Common myeloid progenitor, CD34-positive (primary cell): ENCODE results near the gene KRT26.
"Not testable (repeated sequence)": the region's sequence is repeated elsewhere in the genome, so short reads cannot be mapped to it uniquely, and the experiment has no call there.

Experiments
- CTCF ChIA-PET: fragments of 350-600 bp; sonication (Branson Sonifier 250); formaldehyde crosslinking; loops from one replicate; lab custom pipeline; 2021; ENCODE audit warnings: antibody characterized with exemption; lab: Charles Lee
- POLR2A ChIA-PET: fragments of 350-600 bp; sonication (Branson Sonifier 250); formaldehyde crosslinking; loops from one replicate; lab custom pipeline; 2021; ENCODE audit warnings: antibody characterized with exemption; lab: Charles Lee
- DNase-seq, 3 donors: peaks; one replicate each; pipeline versions ENCODE4 v3.0.0 to v3.0.0-alpha.2; 2013
- H3K27ac ChIP-seq, 2 experiments: 1 replicate in 1 of 2; 2 replicates in 1 of 2; pipeline ENCODE4 v1.7.0; 2013; ENCODE audit warnings: inconsistent platforms in 2 of 2, low read length in 2 of 2, mild to moderate bottlenecking in 2 of 2, low read depth in 1 of 2, moderate library complexity in 1 of 2; ENCODE audit not compliant: severe bottlenecking in 2 of 2, insufficient read depth in 1 of 2, poor library complexity in 1 of 2
- H3K27me3 ChIP-seq, 5 experiments: replicated peaks in 2 of 5; 1 replicate in 3 of 5; 2 replicates in 2 of 5; pipeline versions ENCODE4 v1.6.1 to v1.7.0; 2013; ENCODE audit warnings: low read length in 4 of 5, mild to moderate bottlenecking in 2 of 5, moderate library complexity in 2 of 5, inconsistent platforms in 1 of 5; ENCODE audit not compliant: insufficient read depth in 5 of 5, control insufficient read depth in 4 of 5
- H3K36me3 ChIP-seq, 4 experiments: 1 replicate in 2 of 4; 2 replicates in 2 of 4; pipeline versions ENCODE4 v1.6.1 to v1.7.0; 2013; ENCODE audit warnings: low read length in 3 of 4, control low read depth in 1 of 4, mild to moderate bottlenecking in 1 of 4; ENCODE audit not compliant: control insufficient read depth in 4 of 4, insufficient read depth in 4 of 4
- H3K4me1 ChIP-seq, 4 experiments: 1 replicate in 3 of 4; 2 replicates in 1 of 4; pipeline versions ENCODE4 v1.6.1 to v1.7.1; 2013; ENCODE audit warnings: low read length in 3 of 4, mild to moderate bottlenecking in 3 of 4, control low read depth in 1 of 4, inconsistent platforms in 1 of 4, moderate library complexity in 1 of 4; ENCODE audit not compliant: control insufficient read depth in 4 of 4, insufficient read depth in 4 of 4; ENCODE audit errors: control extremely low read depth in 1 of 4
- H3K4me3 ChIP-seq, 7 experiments: 1 replicate in 4 of 7; 2 replicates in 3 of 7; pipeline versions ENCODE4 v1.5.1 to v1.7.0; 2013; ENCODE audit warnings: mild to moderate bottlenecking in 7 of 7, low read length in 6 of 7, moderate library complexity in 6 of 7, inconsistent platforms in 2 of 7, low read depth in 2 of 7, control low read depth in 1 of 7; ENCODE audit not compliant: insufficient read depth in 4 of 7, control insufficient read depth in 1 of 7; ENCODE audit errors: extremely low read depth in 1 of 7
- H3K9me3 ChIP-seq, 5 experiments: 1 replicate in 4 of 5; 2 replicates in 1 of 5; pipeline versions ENCODE4 v1.6.1 to v1.7.1; 2013; ENCODE audit warnings: low read length in 4 of 5, mild to moderate bottlenecking in 2 of 5, inconsistent platforms in 1 of 5, low read depth in 1 of 5, moderate library complexity in 1 of 5; ENCODE audit not compliant: control insufficient read depth in 4 of 5, insufficient read depth in 2 of 5; ENCODE audit errors: control extremely low read depth in 1 of 5
- WGBS: methylation state at CpG from one replicate; pipeline ENCODE4 v1.1.5; 2013; ENCODE audit not compliant: insufficient coverage; 5-methylcytosine and 5-hydroxymethylcytosine counted together

KRT26 gene

DNA sequence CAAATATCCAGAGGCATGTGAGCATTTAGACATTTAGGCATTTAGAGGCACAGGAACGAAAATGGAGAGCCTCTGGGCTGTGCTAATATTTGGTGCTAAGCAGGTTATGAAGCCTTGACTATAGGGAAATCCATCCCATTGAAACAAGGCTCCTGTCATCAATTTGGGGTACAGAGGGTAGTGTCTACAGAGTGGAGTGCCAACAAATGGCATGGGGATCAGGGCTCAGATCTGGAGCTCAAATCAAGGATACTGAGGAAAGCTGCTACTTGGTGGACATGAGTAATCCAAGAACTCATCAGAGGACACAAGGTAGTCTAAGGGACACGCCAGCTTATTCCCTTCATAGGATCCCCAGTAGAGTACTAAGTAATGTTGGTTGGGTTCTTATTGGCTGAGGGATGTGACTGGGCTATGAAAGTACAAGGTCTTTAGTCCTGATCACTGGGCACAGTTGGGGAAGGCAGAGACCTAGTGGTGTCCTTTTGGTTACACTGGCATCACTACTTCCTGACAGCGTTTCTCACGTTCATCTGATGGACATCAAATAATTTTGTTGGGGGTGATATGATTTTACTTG lies 45.2 kb upstream of the KRT26 start:
- H3K4me3 ChIP-seq, result no peak overlapping the region
- H3K27ac ChIP-seq, result no peak overlapping the region
- no peak for DNase-seq
- H3K4me1 ChIP-seq, result peaks cover 0 to 11% (median 3%) of the 10 kb centered on the region in 4 experiments
- peaks cover 0 to 12% (median 3%) of the 10 kb centered on the region in 4 experiments for H3K36me3 ChIP-seq
- ChIA-PET POLR2A (no interaction called here), CTCF (no interaction called here)
- 93% methylated on average over 4 of the region's 4 CpGs for WGBS
- peaks cover 4 to 27% (median 10%) of the 10 kb centered on the region in 5 experiments for H3K27me3 ChIP-seq
- peaks cover 0 to 5% (median 2%) of the 10 kb centered on the region in 5 experiments for H3K9me3 ChIP-seq

DNA sequence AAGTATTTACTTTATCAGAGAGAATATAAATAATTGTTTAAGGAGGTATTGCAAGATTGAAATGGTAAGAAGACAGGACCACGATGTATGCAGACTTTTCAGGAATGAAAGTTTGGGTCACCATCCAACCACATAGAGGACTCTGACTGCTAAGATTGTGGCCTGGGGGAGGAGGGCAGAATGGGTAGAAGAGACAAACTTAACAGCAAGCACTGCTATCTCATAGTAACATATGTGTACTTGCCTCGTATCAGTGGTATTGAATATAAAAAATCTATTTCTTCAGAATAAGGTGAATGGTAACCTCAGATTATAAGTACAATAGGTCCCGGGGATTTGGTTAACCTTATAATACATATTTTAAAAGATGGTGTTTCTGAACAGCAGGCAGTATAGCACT lies 44.6 kb upstream of the KRT26 start:
- WGBS, result no CpG with 5 or more reads among the region's 3 CpGs
- DNase-seq, result no peak
- Histone ChIP-seq H3K9me3 (peaks cover 0 to 5% (median 2%) of the 10 kb centered on the region in 5 experiments), H3K4me1 (peaks cover 0 to 11% (median 3%) of the 10 kb centered on the region in 4 experiments), H3K4me3 (no peak overlapping the region), H3K27ac (no peak overlapping the region), H3K27me3 (peaks cover 4 to 29% (median 12%) of the 10 kb centered on the region in 5 experiments), H3K36me3 (peaks cover 0 to 10% (median 3%) of the 10 kb centered on the region in 4 experiments)
- CTCF ChIA-PET, result interaction anchor here (1.2 kb wide), 1 partner anchor 846 kb away, joined by 3 read pairs; no protein-coding TSS in a partner anchor
- POLR2A ChIA-PET, result no interaction called here

DNA sequence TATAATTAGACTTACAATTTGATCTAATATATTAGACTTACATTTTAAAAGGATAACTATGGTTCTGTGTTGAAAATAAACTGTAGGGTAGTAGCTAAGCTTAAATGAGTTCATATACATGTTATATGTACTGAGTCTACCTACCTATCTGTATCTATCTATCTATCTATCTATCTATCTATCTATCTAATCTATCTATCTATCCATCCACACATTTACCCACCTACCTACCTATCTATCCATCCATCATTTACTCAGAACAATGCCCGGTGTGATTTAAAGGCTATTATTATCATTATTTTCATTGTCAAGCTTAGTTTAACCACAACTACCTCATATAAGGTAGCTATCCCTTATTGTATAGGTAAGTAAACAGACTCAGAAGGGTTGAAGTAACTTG lies 43.4 kb upstream of the KRT26 start:
- Histone ChIP-seq H3K4me3 (no peak overlapping the region), H3K27ac (no peak overlapping the region), H3K4me1 (peaks cover 0 to 11% (median 3%) of the 10 kb centered on the region in 4 experiments), H3K27me3 (peaks cover 6 to 33% (median 20%) of the 10 kb centered on the region in 5 experiments), H3K9me3 (peaks cover 0 to 7% (median under 1%) of the 10 kb centered on the region in 5 experiments), H3K36me3 (peaks cover 0 to 10% (median 3%) of the 10 kb centered on the region in 4 experiments)
- WGBS, result no CpG with 5 or more reads among the region's 1 CpG
- no peak for DNase-seq
- CTCF ChIA-PET, result no interaction called here
- POLR2A ChIA-PET, result no interaction called here

DNA sequence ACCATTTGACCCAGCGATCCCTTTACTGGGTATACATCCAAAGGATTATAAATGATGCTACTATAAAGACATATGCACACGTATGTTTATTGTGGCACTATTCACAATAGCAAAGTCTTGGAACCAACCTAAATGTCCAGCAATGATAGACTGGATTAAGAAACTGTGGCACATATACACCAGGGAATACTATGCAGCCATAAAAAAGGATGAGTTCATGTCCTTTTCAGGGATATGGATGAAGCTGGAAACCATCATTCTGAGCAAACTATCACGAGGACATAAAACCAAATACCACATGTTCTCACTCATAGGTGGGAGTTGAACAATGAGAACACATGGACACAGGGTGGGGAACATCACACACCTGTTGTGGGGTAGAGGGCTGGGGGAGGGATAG lies 42.7 kb upstream of the KRT26 start:
- H3K4me3 ChIP-seq, H3K9me3 ChIP-seq, H3K36me3 ChIP-seq, H3K27ac ChIP-seq, POLR2A ChIA-PET, DNase-seq, CTCF ChIA-PET: not testable (repeated sequence)
- Histone ChIP-seq H3K4me1 (peaks cover 0 to 11% (median 3%) of the 10 kb centered on the region in 4 experiments), H3K27me3 (peaks cover 10 to 38% (median 27%) of the 10 kb centered on the region in 5 experiments)
- WGBS, result no CpG with 5 or more reads among the region's 3 CpGs

DNA sequence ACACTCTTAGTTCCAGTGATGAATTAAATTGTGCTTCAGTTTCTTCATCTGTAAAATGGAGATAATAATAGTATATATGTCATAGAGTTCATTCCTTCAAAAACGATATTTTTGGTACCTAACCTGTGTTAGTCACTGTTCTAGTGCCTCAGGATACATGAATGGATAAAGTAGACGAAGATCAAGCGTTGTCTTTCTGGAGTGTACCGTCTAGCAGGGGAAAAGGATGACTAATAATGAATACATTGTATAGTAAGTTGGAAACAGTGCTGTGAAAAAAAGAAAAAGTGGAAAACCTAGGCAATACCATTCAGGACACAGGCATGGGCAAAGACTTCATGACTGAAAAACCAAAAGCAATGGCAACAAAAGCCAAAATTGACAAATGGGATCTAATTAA lies 41.8 kb upstream of the KRT26 start:
- no peak overlapping the region for H3K27ac ChIP-seq
- CTCF ChIA-PET, result no interaction called here
- peaks cover 13 to 46% (median 30%) of the 10 kb centered on the region in 5 experiments for H3K27me3 ChIP-seq

GRCh38 chr17:40812639-40813038 lies 40.6 kb upstream of the KRT26 start:
- no peaks in the 10 kb centered on the region for H3K4me1 ChIP-seq
- no peak overlapping the region for H3K4me3 ChIP-seq
- WGBS, result 86% methylated on average over 1 of the region's 3 CpGs
- H3K36me3 ChIP-seq, result peaks cover 0 to 9% (median 3%) of the 10 kb centered on the region in 4 experiments
- CTCF ChIA-PET, result no interaction called here
- no peak overlapping the region for H3K27ac ChIP-seq
- DNase-seq, result no peak
- POLR2A ChIA-PET, result no interaction called here
- H3K9me3 ChIP-seq, result peaks cover 0 to 5% (median 0%) of the 10 kb centered on the region in 5 experiments
- H3K27me3 ChIP-seq, result peaks cover 13 to 56% (median 30%) of the 10 kb centered on the region in 5 experiments

More for the DNA sequence above, 41.8 kb upstream of the KRT26 start:
- Histone ChIP-seq H3K9me3 (peaks cover 0 to 5% (median 0%) of the 10 kb centered on the region in 5 experiments), H3K4me3 (no peak overlapping the region), H3K36me3 (peaks cover 0 to 10% (median 3%) of the 10 kb centered on the region in 4 experiments), H3K4me1 (peaks cover 0 to 5% (median 0%) of the 10 kb centered on the region in 4 experiments)
- DNase-seq, result no peak
- WGBS, result 80% methylated on average over 4 of the region's 4 CpGs
- POLR2A ChIA-PET, result no interaction called here

DNA sequence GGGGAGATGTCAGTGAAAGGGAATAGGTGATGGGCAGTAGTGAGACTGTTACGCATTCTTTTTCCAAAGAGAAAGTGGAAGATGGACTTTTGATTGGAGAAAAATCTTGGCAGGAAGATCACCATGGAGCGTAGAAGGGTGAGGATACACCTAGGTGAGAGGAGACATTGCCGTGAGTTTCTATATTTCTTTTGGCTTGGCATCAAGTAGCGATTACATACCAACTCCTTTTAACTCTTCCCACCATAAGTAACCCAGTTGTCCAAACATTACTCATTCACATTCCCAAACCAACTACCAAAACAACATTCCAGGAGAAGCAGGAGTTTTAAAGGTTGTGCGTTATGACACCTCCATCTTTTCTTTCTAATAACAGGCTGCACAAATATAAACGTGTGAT lies 38.5 kb upstream of the KRT26 start:
- POLR2A ChIA-PET, result no interaction called here

More for the DNA sequence above, 38.5 kb upstream of the KRT26 start:
- H3K36me3 ChIP-seq, result no peaks in the 10 kb centered on the region
- no peak for DNase-seq
- CTCF ChIA-PET, result no interaction called here
- H3K4me1 ChIP-seq, result no peaks in the 10 kb centered on the region
- peaks cover 20 to 77% (median 36%) of the 10 kb centered on the region in 5 experiments for H3K27me3 ChIP-seq
- H3K9me3 ChIP-seq, result peaks cover 0 to 3% (median 0%) of the 10 kb centered on the region in 5 experiments
- no peak overlapping the region for H3K27ac ChIP-seq
- H3K4me3 ChIP-seq, result no peak overlapping the region
- WGBS, result 93% methylated on average over 3 of the region's 6 CpGs
